Body of pancreas (tissue), 4 donors: ENCODE results near the gene STARD9. TPM values are rescaled to one million over a fixed set of nuclear protein-coding genes. Genes with fewer than 3 reads are reported as not detected.

Experiments used
- ATAC-seq: fragments of 150-250 bp; one replicate; pipeline ENCODE4 v1.9.1; 2016
- DNase-seq, 4 donors: peaks; one replicate each; pipeline ENCODE4 v3.0.0-alpha.2; 2019
- H3K27ac ChIP-seq, 4 donors: fragments of 200-600 bp; sonication (generic); 1 replicate in 3 of 4; 2 replicates in 1 of 4; pipeline versions ENCODE4 v1.5.1 to v1.6.1; 2016 to 2019; ENCODE audit warnings: mild to moderate bottlenecking in 1 of 4, mixed read lengths in 1 of 4, moderate library complexity in 1 of 4
- H3K27me3 ChIP-seq, 2 donors: fragments of 200-600 bp; sonication (generic); one replicate each; pipeline ENCODE4 v1.6.0; 2016; ENCODE audit warnings: mild to moderate bottlenecking in 1 of 2
- H3K36me3 ChIP-seq, 2 donors: fragments of 200-600 bp; sonication (generic); replicated peaks in 1 of 2; 2 replicates each; pipeline ENCODE4 v1.5.1; 2016; ENCODE audit warnings: low read depth in 2 of 2; ENCODE audit not compliant: insufficient read depth in 1 of 2
- H3K4me1 ChIP-seq: fragments of 200-600 bp; sonication (generic); one replicate; pipeline ENCODE4 v1.6.0; 2016
- H3K4me3 ChIP-seq, 2 donors: fragments of 200-600 bp; sonication (generic); 1 replicate in 1 of 2; 2 replicates in 1 of 2; pipeline ENCODE4 v1.5.1; 2016 to 2019
- H3K9me3 ChIP-seq, 3 donors: fragments of 200-600 bp; sonication (generic); 1 replicate in 2 of 3; 2 replicates in 1 of 3; pipeline ENCODE4 v1.5.1; 2016
- POLR2A ChIP-seq, 3 donors: fragments of 450-650 bp; IDR thresholded peaks; one replicate each; pipeline ENCODE4 v1.6.1; 2016; ENCODE audit warnings: antibody characterized with exemption in 3 of 3, mild to moderate bottlenecking in 2 of 3
- WGBS, 2 donors: methylation state at CpG; one replicate each; pipeline ENCODE4 v1.1.5; 2017; 5-methylcytosine and 5-hydroxymethylcytosine counted together
- intact Hi-C: fragments of 100-400 bp; cut with DNase I; formaldehyde crosslinking; loops from one replicate; pipeline ENCODE4 v1.15.1; 2023
- total RNA-seq, 2 donors: library from RNA; depleted of rRNA; stranded (reverse); fragments of >200 nt; gene quantifications; one replicate each; pipeline ENCODE4 v1.1.0, GENCODE V29; 2016
- TF ChIP-seq, protein P1 (sequence below), 7 experiments: fragments of 450-650 bp in 4 of 7; fragments of 200-600 bp in 3 of 7; sonication (generic) in 3 of 7; IDR thresholded peaks; one replicate each; pipeline ENCODE4 v1.5.1; 2016 to 2019; ENCODE audit warnings: antibody characterized with exemption in 7 of 7

Gene STARD9
- total RNA-seq, 2 donors from 2014 or later: 1.3 to 4.7 TPM

DNA sequence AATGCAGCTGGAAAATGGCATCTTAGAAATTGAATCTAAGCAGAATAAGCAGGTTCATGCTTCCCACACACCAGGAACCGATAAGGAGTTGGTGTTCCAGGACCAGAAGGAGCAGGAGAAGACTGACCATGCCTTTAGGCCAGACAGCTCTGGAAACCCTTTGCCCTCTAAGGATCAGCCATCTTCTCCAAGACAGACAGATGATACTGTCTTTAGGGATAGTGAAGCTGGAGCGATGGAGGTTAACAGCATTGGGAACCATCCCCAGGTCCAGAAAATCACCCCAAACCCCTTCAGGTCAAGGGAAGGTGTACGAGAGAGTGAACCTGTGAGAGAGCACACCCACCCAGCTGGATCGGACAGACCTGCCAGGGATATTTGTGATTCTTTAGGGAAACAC lies 112.3 kb downstream of the STARD9 start:
- intact Hi-C loops: no loop called here
- no peaks in the 10 kb centered on the region for H3K36me3 ChIP-seq
- H3K27ac ChIP-seq: no peak overlapping the region
- TF ChIP-seq, protein P1, sequence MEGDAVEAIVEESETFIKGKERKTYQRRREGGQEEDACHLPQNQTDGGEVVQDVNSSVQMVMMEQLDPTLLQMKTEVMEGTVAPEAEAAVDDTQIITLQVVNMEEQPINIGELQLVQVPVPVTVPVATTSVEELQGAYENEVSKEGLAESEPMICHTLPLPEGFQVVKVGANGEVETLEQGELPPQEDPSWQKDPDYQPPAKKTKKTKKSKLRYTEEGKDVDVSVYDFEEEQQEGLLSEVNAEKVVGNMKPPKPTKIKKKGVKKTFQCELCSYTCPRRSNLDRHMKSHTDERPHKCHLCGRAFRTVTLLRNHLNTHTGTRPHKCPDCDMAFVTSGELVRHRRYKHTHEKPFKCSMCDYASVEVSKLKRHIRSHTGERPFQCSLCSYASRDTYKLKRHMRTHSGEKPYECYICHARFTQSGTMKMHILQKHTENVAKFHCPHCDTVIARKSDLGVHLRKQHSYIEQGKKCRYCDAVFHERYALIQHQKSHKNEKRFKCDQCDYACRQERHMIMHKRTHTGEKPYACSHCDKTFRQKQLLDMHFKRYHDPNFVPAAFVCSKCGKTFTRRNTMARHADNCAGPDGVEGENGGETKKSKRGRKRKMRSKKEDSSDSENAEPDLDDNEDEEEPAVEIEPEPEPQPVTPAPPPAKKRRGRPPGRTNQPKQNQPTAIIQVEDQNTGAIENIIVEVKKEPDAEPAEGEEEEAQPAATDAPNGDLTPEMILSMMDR (IDR thresholded peaks at IDR 0.05): no peak
- TF ChIP-seq POLR2A (IDR thresholded peaks at IDR 0.05): no peak
- WGBS, 2 donors: 82 to 87% methylated on average over 4 of the region's 4 CpGs
- no peak overlapping the region for H3K4me3 ChIP-seq
- DNase-seq (no peak), ATAC-seq (no peak)
- H3K27me3 ChIP-seq: no peaks in the 10 kb centered on the region
- H3K4me1 ChIP-seq: no peaks in the 10 kb centered on the region
- no peaks in the 10 kb centered on the region for H3K9me3 ChIP-seq

DNA sequence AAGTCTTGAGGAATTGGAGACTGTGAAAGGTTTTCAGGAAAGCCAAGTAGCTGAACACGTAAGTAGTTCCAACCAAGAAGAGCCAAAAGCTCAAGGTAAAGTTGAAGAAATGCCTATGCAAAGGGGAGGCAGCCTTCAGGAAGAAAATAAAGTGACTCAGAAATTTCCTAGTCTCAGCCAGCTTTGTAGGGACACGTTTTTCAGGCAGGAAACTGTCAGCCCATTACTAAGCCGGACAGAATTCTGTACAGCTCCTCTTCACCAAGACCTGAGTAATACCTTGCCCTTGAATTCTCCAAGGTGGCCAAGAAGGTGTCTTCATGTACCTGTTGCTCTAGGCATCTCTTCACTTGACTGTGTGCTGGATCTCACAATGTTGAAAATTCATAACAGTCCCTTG lies 112.9 kb downstream of the STARD9 start:
- TF ChIP-seq POLR2A (IDR thresholded peaks at IDR 0.05): no peak
- TF ChIP-seq, protein P1 (IDR thresholded peaks at IDR 0.05): no peak

DNA sequence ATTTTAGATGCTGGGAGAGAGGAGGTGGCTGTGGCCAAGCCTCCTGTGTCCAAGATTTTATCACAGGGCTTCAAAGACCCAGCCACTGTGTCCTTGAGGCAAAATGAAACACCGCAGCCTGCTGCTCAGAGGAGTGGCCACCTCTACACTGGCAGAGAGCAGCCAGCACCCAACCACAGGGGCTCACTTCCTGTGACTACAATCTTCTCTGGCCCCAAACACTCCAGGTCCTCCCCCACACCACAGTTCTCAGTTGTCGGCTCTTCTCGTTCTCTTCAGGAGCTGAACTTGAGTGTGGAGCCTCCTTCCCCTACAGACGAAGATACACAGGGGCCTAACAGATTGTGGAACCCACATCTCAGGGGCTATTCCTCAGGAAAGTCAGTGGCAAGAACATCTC lies 115.9 kb downstream of the STARD9 start:
- TF ChIP-seq POLR2A (IDR thresholded peaks at IDR 0.05): no peak
- TF ChIP-seq, protein P1 (IDR thresholded peaks at IDR 0.05): no peak
- H3K9me3 ChIP-seq: no peaks in the 10 kb centered on the region
- no peak overlapping the region for H3K27ac ChIP-seq
- intact Hi-C loops: no loop called here
- H3K27me3 ChIP-seq: no peaks in the 10 kb centered on the region
- no peak overlapping the region for H3K4me3 ChIP-seq
- no peaks in the 10 kb centered on the region for H3K4me1 ChIP-seq
- DNase-seq: no peak
- H3K36me3 ChIP-seq: no peaks in the 10 kb centered on the region
- WGBS, 2 donors: 64 to 87% methylated on average over 3 to 4 of the region's 4 CpGs
- ATAC-seq: no peak

More for the DNA sequence above, 112.9 kb downstream of the STARD9 start:
- Histone ChIP-seq H3K4me1 (no peaks in the 10 kb centered on the region), H3K27ac (no peak overlapping the region), H3K4me3 (no peak overlapping the region), H3K9me3 (no peaks in the 10 kb centered on the region), H3K27me3 (no peaks in the 10 kb centered on the region), H3K36me3 (no peaks in the 10 kb centered on the region)
- ATAC-seq: no peak
- 51 to 64% methylated on average over 3 of the region's 3 CpGs for WGBS, 2 donors
- intact Hi-C loops: no loop called here
- no peak for DNase-seq

DNA sequence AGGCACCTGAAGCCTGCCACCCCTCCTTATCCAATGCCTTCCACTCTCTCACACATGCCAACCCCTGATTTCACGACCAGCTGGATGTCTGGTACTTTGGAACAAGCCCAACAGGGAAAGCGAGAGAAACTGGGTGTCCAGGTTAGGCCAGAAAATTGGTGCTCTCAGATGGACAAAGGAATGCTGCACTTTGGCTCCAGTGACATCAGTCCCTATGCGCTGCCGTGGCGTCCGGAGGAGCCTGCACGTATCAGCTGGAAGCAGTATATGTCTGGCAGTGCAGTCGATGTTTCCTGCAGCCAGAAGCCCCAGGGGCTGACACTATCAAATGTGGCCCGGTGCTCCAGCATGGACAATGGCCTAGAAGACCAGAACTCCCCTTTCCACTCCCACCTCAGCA lies 116.4 kb downstream of the STARD9 start:
- Histone ChIP-seq H3K9me3 (no peaks in the 10 kb centered on the region), H3K27ac (no peak overlapping the region), H3K4me3 (no peak overlapping the region), H3K36me3 (no peaks in the 10 kb centered on the region), H3K4me1 (no peaks in the 10 kb centered on the region), H3K27me3 (no peaks in the 10 kb centered on the region)
- DNase-seq (no peak), ATAC-seq (no peak)
- no peak for TF ChIP-seq POLR2A (IDR thresholded peaks at IDR 0.05)
- TF ChIP-seq, protein P1 (IDR thresholded peaks at IDR 0.05): no peak
- WGBS, 2 donors: 74 to 81% methylated on average over 9 of the region's 9 CpGs
- intact Hi-C loops: no loop called here

DNA sequence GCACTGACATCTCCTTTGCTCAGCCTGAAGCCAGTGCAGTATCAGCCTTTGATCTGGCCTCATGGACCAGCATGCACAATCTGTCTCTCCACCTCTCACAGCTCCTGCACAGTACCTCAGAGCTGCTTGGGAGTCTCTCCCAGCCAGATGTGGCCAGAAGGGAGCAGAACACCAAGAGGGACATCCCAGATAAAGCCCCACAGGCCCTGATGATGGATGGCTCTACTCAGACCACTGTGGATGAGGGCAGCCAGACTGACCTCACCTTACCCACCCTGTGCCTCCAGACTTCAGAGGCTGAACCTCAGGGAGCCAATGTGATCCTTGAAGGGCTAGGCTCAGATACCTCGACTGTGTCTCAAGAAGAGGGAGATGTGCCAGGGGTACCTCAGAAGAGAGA lies 117.1 kb downstream of the STARD9 start:
- TF ChIP-seq, protein P1 (IDR thresholded peaks at IDR 0.05): no peak
- TF ChIP-seq POLR2A (IDR thresholded peaks at IDR 0.05): no peak
- 89 to 100% methylated on average over 1 of the region's 1 CpG for WGBS, 2 donors
- no peaks in the 10 kb centered on the region for H3K4me1 ChIP-seq

More for the DNA sequence above, 117.1 kb downstream of the STARD9 start:
- no peaks in the 10 kb centered on the region for H3K9me3 ChIP-seq
- intact Hi-C loops: no loop called here
- no peaks in the 10 kb centered on the region for H3K27me3 ChIP-seq
- no peaks in the 10 kb centered on the region for H3K36me3 ChIP-seq
- ATAC-seq (no peak), DNase-seq (no peak)
- H3K4me3 ChIP-seq: no peak overlapping the region
- no peak overlapping the region for H3K27ac ChIP-seq
